Esophagus squamous epithelium (tissue), 5 donors: ENCODE data around the gene SGK2. TPM values are rescaled to one million over a fixed set of nuclear protein-coding genes. Genes with fewer than 3 reads are reported as not detected.

Experiments used
- DNase-seq: peaks from one replicate; lab custom pipeline; 2025; lab: John Stamatoyannopoulos, UW
- H3K27ac ChIP-seq, 4 donors: fragments of 200-600 bp; sonication (generic); one replicate each; pipeline ENCODE4 v1.5.1; 2016 to 2019; ENCODE audit warnings: mild to moderate bottlenecking in 1 of 4
- H3K27me3 ChIP-seq, 4 donors: fragments of 200-600 bp; sonication (generic); 1 replicate in 3 of 4; 2 replicates in 1 of 4; pipeline versions ENCODE4 v1.5.1 to v1.6.0; 2017 to 2021; ENCODE audit warnings: antibody characterized with exemption in 1 of 4
- H3K36me3 ChIP-seq, 3 donors: fragments of 200-600 bp; sonication (generic); one replicate each; pipeline ENCODE4 v1.5.1; 2016 to 2019
- H3K4me1 ChIP-seq, 3 donors: fragments of 200-600 bp; sonication (generic); one replicate each; pipeline ENCODE4 v1.5.1; 2017 to 2019
- H3K4me3 ChIP-seq, 4 donors: fragments of 200-600 bp; sonication (generic); 1 replicate in 3 of 4; 2 replicates in 1 of 4; pipeline ENCODE4 v1.5.1; 2016 to 2019; ENCODE audit warnings: mild to moderate bottlenecking in 2 of 4, moderate library complexity in 1 of 4
- H3K9me3 ChIP-seq, 3 donors: fragments of 200-600 bp; sonication (generic); one replicate each; pipeline ENCODE4 v1.5.1; 2016 to 2019
- CTCF ChIP-seq, 6 experiments: fragments of 450-650 bp in 4 of 6; fragments of 200-600 bp in 2 of 6; sonication (generic) in 2 of 6; IDR thresholded peaks; one replicate each; pipeline ENCODE4 v1.5.1; 2016 to 2019; ENCODE audit warnings: antibody characterized with exemption in 6 of 6, mild to moderate bottlenecking in 4 of 6, moderate library complexity in 4 of 6
- POLR2A ChIP-seq, 4 donors: fragments of 450-650 bp; IDR thresholded peaks; one replicate each; pipeline ENCODE4 v1.6.1; 2017; ENCODE audit warnings: antibody characterized with exemption in 4 of 4, mild to moderate bottlenecking in 4 of 4, moderate library complexity in 3 of 4
- WGBS, 2 donors: methylation state at CpG; one replicate each; pipeline ENCODE4 v1.1.5; 2018; 5-methylcytosine and 5-hydroxymethylcytosine counted together
- intact Hi-C: fragments of 100-400 bp; cut with DNase I; formaldehyde crosslinking; loops from one replicate; pipeline ENCODE4 v1.15.0; 2022
- total RNA-seq, 4 donors: library from RNA; depleted of rRNA; stranded (reverse); fragments of >200 nt; gene quantifications; one replicate each; pipeline ENCODE4 v1.1.0, GENCODE V29; 2016
- donor health status: DM: yes; HTN: yes; CAD: no.

The SGK2 gene
- total RNA-seq, 4 donors from 2014 or later: 0.68 to 3.6 TPM; not detected in 2

DNA sequence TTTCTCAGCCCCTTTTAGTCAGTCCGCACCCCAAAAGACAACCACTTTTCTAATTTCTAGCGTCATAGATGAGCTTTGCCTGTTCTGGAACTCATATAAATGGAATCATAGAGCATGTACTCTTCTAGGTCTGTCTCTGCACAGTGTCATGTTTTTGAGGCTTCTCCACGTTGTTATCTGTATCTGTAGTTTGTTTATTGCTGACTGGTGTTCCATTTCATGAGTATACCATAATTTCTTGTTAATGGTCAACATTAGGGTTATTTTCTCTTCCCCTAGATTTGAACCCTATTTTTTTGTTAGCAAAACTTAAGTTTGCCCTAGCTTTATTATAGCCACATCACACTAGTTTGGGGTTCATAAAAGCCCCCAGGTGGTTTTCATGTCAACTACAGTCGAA is 16.2 kb upstream of the SGK2 start:
- WGBS, 2 donors: 68 to 73% methylated on average over 4 of the region's 4 CpGs
- no peaks in the 10 kb centered on the region for H3K9me3 ChIP-seq
- no peak overlapping the region for H3K27ac ChIP-seq
- H3K4me3 ChIP-seq: no peak overlapping the region
- no peaks in the 10 kb centered on the region for H3K4me1 ChIP-seq
- no peak for TF ChIP-seq POLR2A (IDR thresholded peaks at IDR 0.05)
- TF ChIP-seq CTCF (IDR thresholded peaks at IDR 0.05): no peak
- H3K27me3 ChIP-seq: no peaks in the 10 kb centered on the region
- peaks cover 0 to 65% (median 6%) of the 10 kb centered on the region in 3 donors for H3K36me3 ChIP-seq
- intact Hi-C loops: no loop called here
- DNase-seq: no peak

DNA sequence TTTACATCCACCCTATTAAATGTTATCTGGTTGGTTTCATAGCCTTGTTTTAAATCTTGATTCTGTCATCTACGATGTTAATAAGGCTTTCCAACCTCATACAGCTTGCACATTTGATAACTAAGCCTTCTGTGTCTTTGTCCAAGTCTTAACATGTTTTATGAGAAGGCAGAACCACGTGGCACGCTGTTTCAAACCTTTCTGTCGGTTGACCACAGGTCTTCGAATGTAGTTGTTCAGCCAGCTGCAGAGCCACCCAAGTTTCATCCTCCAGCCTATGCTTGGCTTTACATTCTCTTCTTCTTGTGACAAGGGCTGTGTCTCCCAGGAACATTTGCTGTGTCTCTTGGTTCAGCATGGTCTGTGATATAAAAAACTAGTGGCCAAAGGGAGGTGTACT is 15.7 kb upstream of the SGK2 start:
- Histone ChIP-seq H3K4me1 (no peaks in the 10 kb centered on the region), H3K27me3 (no peaks in the 10 kb centered on the region), H3K4me3 (no peak overlapping the region), H3K36me3 (peaks cover 0 to 65% (median 6%) of the 10 kb centered on the region in 3 donors), H3K27ac (no peak overlapping the region), H3K9me3 (no peaks in the 10 kb centered on the region)
- intact Hi-C loops: no loop called here
- 52 to 75% methylated on average over 5 of the region's 5 CpGs for WGBS, 2 donors
- TF ChIP-seq CTCF (IDR thresholded peaks at IDR 0.05) (no peak), POLR2A (IDR thresholded peaks at IDR 0.05) (no peak)
- DNase-seq: no peak

DNA sequence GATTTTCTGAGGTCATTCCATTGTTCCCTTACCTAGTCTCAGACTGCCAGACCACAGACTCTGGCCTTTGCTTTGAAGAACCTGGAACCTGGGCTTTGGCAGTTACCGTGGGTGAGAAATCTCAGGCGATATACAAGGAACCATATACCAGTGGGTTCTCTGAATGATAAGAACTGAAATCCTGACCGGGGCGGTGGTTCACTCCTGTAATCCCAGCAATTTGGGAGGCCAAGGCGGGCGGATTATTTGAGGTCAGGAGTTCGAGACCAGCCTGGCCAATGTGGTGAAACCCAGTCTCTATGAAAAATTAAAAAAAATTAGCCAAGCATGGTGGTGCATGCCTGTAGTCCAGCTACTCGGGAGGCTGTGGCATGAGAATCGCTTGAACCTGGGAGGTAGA is 14.3 kb upstream of the SGK2 start:
- H3K4me1 ChIP-seq: no peaks in the 10 kb centered on the region
- no peaks in the 10 kb centered on the region for H3K27me3 ChIP-seq
- WGBS, 2 donors: 89 to 94% methylated on average over 3 to 7 of the region's 9 CpGs
- no peaks in the 10 kb centered on the region for H3K9me3 ChIP-seq
- intact Hi-C loops: no loop called here
- peaks cover 0 to 64% (median 6%) of the 10 kb centered on the region in 3 donors for H3K36me3 ChIP-seq
- DNase-seq: no peak
- no peak overlapping the region for H3K27ac ChIP-seq
- H3K4me3 ChIP-seq: no peak overlapping the region
- TF ChIP-seq POLR2A (IDR thresholded peaks at IDR 0.05): no peak
- TF ChIP-seq CTCF (IDR thresholded peaks at IDR 0.05): no peak

- H3K4me1 ChIP-seq: no peaks in the 10 kb centered on the region
- no peaks in the 10 kb centered on the region for H3K27me3 ChIP-seq
- H3K27ac ChIP-seq: no peak overlapping the region
- no peaks in the 10 kb centered on the region for H3K9me3 ChIP-seq
- H3K4me3 ChIP-seq: no peak overlapping the region
- no peak for DNase-seq
- H3K36me3 ChIP-seq: peaks cover 0 to 50% (median 0%) of the 10 kb centered on the region in 3 donors
- 82 to 95% methylated on average over 3 to 4 of the region's 4 CpGs for WGBS, 2 donors
- intact Hi-C loops: no loop called here
- no peak for TF ChIP-seq CTCF (IDR thresholded peaks at IDR 0.05)
- TF ChIP-seq POLR2A (IDR thresholded peaks at IDR 0.05): no peak
Measured at GRCh38 chr20:43545837-43546578, 12.8 kb upstream of the SGK2 start.

- Histone ChIP-seq H3K27ac (no peak overlapping the region), H3K4me3 (no peak overlapping the region), H3K36me3 (peaks cover 0 to 41% (median 0%) of the 10 kb centered on the region in 3 donors), H3K9me3 (no peaks in the 10 kb centered on the region), H3K27me3 (no peaks in the 10 kb centered on the region), H3K4me1 (no peaks in the 10 kb centered on the region)
- intact Hi-C loops: no loop called here
- 68 to 69% methylated on average over 4 to 5 of the region's 5 CpGs for WGBS, 2 donors
- TF ChIP-seq CTCF (IDR thresholded peaks at IDR 0.05): no peak
- no peak for TF ChIP-seq POLR2A (IDR thresholded peaks at IDR 0.05)
- DNase-seq: no peak
Measured at GRCh38 chr20:43548273-43548880, 10.4 kb upstream of the SGK2 start.
